GM18517 (cell line): ENCODE measurements around the gene HNRNPF.
"Not testable (repeated sequence)": the region's sequence is repeated elsewhere in the genome, so short reads cannot be mapped to it uniquely, and the experiment has no call there.

Experiments used
- ATAC-seq: cut with Tn5 transposase; IDR thresholded peaks from one replicate; pipeline ENCODE4 v1.9.1; 2021; ENCODE audit warnings: mild to moderate bottlenecking, moderate library complexity; ENCODE audit not compliant: unreplicated experiment

HNRNPF gene

DNA sequence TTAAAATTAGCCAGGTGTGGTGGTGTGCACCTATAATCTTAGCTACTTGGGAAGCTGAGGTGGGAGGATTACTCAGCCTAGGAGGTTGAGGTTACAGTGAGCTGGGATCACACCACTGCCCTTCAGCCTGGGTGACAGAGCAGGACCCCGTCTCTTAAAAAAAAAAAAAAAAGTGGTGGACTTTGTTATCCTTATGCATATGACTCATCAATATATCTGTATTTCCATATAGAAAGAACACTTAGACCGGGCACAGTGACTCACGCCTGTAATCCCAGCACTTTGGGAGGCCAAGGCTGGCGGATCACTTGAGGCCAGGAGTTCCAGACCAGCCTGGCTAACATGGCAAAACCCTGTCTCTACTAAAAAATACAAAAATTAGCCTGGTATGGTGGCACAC, 13.0 kb upstream of the HNRNPF start:
- ATAC-seq: not testable (repeated sequence)

DNA sequence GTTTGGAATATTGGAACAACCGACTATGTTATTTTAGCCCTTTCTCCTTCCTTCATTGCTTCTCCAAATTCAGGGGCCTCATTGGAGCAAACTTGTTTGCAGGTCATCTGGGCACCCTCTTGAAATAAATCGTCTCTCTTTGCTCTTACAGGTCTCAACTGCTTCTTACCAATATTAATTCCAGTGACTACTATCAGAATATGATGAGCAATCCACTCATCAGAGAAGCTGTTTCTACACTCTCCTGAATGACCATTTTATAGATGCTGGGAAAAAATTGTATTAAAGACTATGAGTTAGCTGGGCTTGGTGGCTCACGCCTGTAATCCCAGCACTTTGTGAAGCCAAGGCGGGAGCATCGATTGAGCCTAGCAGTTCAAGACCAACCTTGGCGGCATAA, 12.5 kb upstream of the HNRNPF start:
- ATAC-seq: no peak

GRCh38 chr10:43421201-43421507, 12.2 kb upstream of the HNRNPF start:
- no peak for ATAC-seq

DNA sequence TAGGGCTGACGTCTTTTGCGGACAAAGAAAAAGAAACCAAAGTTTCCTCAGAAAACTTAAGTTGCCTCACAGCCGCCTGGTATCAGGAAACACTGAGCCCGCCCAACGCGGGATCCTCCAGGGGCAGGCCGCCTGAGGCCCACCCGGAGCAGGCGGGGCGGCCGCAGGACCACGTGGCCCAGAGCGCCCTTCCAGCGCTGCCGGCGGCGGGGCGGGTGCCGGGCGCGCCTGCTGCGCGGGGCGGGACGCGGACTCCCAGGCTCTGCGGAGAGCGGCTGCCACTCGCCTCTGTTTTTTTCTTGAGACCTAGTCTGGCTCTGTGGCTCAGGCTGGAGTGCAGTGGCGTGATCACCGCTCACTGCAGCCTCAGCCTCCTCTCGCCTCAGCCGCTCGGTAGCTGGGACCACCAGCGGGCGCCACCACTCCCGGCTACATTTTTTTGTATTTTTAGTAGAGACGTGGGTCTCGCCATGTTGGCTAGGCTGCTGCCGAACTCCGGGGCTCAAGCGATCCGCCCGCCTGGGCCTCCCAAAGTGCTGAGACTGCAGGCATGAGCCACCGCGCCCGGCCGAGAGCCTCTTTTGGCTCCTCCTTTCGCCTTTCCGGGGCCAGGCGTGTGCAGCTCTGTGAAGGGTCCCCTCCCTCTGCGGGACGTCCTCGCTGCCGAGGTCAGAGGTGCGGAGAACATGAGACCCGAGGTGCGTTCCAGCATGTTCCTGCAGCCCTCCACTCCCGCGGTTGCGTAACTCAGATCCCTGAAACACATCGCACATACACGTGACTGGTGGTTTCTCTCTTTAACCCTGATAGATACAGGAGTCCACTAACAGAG, 11.6 kb upstream of the HNRNPF start:
- peak; percentile 79 for ATAC-seq

GRCh38 chr10:43419997-43420368, 11.0 kb upstream of the HNRNPF start:
- no peak for ATAC-seq

- ATAC-seq: no peak
Observed at GRCh38 chr10:43417950-43418768, 9.2 kb upstream of the HNRNPF start.

DNA sequence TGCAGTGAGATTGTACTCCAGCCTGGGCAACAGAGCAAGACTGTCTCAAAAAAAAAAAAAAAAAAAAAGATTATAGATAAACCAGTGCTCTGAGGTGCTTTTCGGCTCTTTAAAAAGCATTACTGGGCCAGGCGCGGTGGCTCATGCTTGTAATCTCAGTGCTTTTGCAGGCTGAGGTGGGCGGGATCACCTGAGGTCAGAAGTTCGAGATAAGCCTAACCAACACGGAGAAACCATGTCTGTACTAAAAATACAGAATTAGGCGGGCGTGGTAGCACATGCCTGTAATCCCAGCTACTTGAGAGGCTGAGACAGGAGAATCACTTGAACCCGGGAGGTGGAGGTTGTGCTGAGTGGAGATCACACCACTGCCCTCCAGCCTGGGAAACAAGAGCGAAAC, 6.6 kb upstream of the HNRNPF start:
- ATAC-seq: no peak

DNA sequence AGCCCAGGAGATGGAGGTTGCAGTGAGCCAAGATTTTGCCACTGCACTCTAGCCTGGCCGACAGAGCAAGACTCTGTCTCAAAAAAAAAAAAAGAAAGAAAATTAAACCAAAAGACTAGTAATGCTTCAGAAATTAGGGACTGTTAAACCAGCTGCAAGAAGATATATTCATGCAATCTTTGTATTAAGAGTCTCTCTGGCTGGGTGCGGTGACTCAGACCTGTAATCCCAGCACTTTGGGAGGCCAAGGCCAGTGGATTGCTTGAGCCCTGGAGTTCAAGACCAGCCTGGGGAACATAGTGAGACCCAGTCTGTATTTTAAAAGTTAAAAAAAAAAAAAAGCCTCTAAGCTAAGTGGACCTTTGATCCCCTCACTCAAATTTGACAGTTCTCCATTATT, 2.5 kb upstream of the HNRNPF start:
- no peak for ATAC-seq

GRCh38 chr10:43410345-43410744, 1.4 kb upstream of the HNRNPF start:
- no peak for ATAC-seq

DNA sequence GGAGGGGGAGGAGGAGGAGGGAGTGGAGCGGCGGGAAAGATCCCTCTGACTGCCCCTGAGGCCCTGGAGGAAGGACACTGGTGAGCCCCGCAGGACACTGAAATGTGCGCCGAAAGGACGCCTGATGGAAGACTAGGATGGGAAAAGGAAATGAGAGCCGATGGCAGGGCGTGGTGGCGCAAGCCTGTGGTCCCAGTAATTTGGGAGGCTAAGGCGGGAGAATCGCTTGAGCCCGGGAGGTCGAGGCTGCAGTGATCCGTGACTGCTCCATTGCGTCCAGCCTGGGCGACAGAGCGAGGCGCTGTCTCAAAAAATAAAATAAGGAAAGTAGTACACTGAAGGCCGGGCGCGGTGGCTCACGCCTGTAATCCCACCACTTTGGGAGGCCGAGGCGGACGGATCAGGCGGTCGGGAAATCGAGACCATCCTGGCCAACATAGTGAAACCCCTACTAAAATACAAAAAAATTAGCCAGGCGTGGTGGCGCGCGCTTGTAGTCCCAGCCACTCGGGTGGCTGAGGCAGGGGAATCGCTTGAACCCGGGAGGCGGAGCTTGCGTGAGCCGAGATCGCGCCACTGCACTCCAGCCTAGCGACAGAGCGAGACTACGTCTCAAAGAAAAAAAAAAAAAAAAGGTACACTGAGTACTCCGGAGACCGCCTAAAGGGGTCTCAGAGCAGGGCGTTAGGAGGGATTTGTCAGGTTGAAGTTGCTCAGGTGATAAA, 561 bp upstream of the HNRNPF start:
- no peak for ATAC-seq

DNA sequence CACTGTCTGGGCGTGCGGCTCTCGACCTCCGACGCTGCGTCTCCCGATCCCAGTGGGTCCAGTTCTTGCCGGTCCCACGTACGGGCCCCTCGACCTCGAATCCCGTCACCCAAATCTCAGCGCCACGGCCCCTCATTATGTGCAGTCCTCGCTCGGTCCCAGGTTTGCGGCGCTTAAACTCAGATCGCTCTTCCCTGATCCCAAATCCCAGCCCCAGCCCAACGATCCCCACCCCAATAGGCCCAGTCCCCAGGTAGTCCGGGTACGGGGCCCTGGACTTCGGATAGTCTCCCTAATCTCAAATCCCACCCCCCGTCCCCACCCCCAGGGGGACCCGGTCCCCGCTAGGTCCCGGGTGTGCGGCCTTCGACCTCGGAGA, 666 bp downstream of the HNRNPF start:
- ATAC-seq: no peak

DNA sequence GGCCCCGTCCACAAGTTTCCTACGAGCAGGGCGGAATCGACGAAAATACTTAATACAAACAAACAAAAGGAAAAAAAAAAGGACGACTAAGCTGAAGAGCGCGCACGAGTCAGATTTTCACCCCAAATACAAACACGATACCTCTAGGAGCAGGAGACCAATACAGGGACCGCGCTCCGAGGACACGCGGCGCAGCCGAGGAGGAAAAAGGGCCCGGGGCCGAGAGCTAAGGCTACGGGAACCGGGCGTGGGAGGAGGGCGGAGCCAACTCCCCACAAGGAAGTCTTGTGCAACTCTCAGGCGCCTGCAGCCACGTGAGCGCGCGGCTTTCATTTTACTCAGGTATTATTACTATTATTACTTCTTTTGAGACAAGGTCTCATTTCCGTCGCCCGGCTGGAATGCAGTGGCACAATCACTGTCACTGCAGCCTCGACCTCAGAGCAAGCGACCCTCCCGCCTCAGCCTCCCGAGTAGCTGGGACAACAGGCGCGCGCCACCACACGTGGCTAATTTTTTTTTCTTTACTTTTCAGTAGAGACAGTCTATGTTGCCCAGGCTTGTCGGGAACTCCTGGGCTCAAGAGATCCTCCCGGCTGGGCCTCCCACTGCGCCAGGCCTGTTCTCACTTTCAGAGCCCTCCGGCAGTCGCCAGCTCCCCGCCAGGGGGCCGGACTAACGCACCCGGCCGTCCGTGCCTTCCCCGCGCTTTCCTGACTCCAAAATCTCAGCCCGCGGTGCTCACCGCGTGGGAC, 1.2 kb downstream of the HNRNPF start:
- peak; percentile 57 for ATAC-seq

DNA sequence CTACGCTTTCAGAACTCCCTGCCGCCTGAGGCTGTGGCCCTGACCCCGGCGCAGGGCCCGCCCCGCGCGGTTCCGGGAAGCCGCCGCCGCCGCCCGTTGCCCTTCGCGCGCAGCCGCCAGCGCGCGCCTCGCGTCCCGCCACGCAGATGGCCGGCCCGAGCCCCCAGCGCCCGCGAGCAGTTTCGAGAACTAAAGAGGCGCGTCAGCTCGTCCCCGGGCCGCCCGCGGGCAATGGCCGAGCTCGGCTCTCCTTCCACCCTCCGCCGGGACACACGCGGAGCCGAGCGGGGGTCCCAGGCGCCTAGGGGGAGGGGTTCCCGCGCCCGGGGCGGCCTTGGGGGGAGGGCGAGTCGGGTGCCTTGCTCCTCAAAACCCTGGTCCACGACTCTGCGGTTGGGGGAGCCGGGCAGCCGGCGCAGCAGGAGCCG, 1.8 kb downstream of the HNRNPF start:
- peak; percentile 17 for ATAC-seq

GRCh38 chr10:43404704-43405084, 4.3 kb downstream of the HNRNPF start:
- ATAC-seq: peak; percentile 15

DNA sequence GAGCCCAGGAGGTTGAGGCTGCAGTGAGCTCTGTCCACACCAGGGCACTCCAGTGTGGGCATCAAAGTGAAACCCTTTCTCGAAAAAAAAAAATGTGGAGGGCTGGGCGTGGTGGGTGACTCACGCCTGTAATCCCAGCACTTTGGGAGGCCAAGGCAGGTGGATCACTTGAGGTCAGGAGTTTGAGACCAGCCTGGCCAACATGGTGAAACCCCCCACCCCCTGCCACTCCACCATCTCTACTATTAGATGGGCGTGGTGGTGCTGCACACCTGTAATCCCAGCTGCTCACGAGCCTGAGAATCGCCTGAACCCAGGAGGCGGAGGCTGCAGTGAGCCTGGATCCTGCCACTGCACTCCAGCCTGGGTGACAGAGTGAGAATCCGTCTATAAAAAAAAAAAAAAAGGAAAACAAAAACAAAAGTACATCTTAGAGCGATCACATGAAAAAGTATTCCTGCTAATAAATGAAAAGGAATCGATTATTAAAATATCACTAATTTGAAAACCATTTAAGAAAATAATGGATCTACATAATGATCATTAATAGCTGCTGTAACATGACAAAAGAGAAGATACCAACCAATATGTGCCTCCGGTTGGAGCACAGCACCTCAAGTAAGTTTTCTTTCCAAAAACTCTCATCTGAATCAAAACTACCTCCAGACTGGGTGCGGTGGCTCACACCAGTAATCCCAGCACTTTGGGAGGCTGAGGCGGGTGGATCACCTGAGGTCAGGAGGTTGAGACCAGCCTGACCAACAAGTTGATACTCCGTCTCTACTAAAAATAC, 4.9 kb downstream of the HNRNPF start:
- no peak for ATAC-seq

GRCh38 chr10:43402880-43403452, 6.0 kb downstream of the HNRNPF start:
- no peak for ATAC-seq

DNA sequence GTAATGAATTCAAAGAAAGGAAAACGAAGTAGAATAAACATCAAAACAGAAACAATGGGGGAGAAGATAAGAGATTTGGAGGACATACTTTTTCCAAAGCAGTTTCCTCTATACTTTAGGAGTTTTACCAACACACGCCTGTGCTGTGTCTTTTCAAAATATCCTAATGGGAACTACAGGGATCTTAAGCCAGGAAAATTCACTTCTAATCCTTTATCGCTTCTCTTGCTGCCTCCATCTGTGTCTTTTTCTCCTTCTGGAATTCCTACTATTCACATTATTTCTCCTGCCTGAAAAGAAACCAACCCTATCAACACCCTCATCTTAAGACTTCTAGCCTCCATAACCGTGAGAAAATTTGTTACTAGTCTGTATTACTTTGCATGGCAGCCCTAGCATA, 6.8 kb downstream of the HNRNPF start:
- no peak for ATAC-seq

DNA sequence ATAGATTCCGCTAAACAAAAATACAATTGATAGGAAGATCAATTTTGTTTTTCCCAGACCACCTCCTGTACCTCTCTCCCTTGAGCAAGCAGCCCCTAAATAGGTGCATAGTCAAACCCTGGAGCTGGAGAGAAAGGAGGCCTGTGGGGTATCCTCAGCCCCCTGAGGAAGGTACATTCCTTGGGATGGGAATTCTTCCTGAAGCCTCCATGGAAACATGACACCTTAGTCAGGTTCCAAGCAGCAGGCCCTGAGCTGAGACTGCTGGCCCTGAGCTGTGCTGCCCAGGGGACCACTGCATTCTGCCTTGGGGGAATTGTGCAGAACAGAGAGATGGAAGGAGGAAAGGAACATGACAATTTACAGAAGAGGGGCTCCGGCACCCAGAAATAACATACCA, 7.4 kb downstream of the HNRNPF start:
- no peak for ATAC-seq

- ATAC-seq: no peak
Observed at GRCh38 chr10:43399320-43400310, 9.4 kb downstream of the HNRNPF start.
